ENCODE data around the gene WDR46. TPM values are rescaled to one million over a fixed set of nuclear protein-coding genes. Genes with fewer than 3 reads are reported as not detected.

The WDR46 gene
- total and polyA plus RNA-seq, 2 of the 13 experiments (the other 11 are each of a cell fraction or from before 2014, with no cell fraction given), result 47.4 to 105 TPM

GRCh38 chr6:33248932-33249731, 39.9 kb downstream of the WDR46 start (continued):
- TF ChIP-seq SOX13 (IDR thresholded peaks at IDR 0.05) (no peak), SOX13 (CRISPR knock-in tag; conservative IDR thresholded peaks at IDR 0.05 in 1 of 2, IDR thresholded peaks at IDR 0.05 in 1 of 2) (peak in 1 of 2 experiments; percentile 68; a peak in 3 of 4 replicates), CBFB (CRISPR knock-in tag; IDR thresholded peaks at IDR 0.05) (0 out of 2 replicates have a peak, but pooled peaks have one; percentile 38), RARA (CRISPR knock-in tag; IDR thresholded peaks at IDR 0.05) (peak; percentile 65), ZNF777 (CRISPR knock-in tag; IDR thresholded peaks at IDR 0.05) (no peak), TAF15 (IDR thresholded peaks at IDR 0.05; ENCODE audit: low read depth, low read length, poor library complexity, severe bottlenecking) (no peak), ZFYVE20 (CRISPR knock-in tag; IDR thresholded peaks at IDR 0.05; ENCODE audit: borderline replicate concordance, low read depth) (no peak), TBX3 (IDR thresholded peaks at IDR 0.05; ENCODE audit: borderline replicate concordance) (peak; percentile 52; the same call in 1 of the 2 replicates), ETV6 (CRISPR knock-in tag; conservative IDR thresholded peaks at IDR 0.05) (peak; percentile 24; the same call in 1 of the 2 replicates), JUND (CRISPR knock-in tag; IDR thresholded peaks at IDR 0.05) (no peak), CSRNP1 (CRISPR knock-in tag; IDR thresholded peaks at IDR 0.05) (peak; percentile 86), ZNF772 (CRISPR knock-in tag; IDR thresholded peaks at IDR 0.05) (peak; percentile 94), NRL (CRISPR knock-in tag; IDR thresholded peaks at IDR 0.05; ENCODE audit: borderline replicate concordance) (peak; percentile 45), BCLAF1 (IDR thresholded peaks at IDR 0.05) (no peak), SMARCE1 (IDR thresholded peaks at IDR 0.05; ENCODE audit: borderline replicate concordance) (no peak), ZFP36L1 (CRISPR knock-in tag; IDR thresholded peaks at IDR 0.05) (peak; percentile 27), CHD2 (IDR thresholded peaks at IDR 0.05; ENCODE audit: low read depth, low read length) (no peak), NFIB (CRISPR knock-in tag; IDR thresholded peaks at IDR 0.05; ENCODE audit: borderline replicate concordance) (no peak), RNF2 (conservative IDR thresholded peaks at IDR 0.05; ENCODE audit: low read depth) (0 out of 2 replicates have a peak, but pooled peaks have one; percentile 45), IKZF1 (IDR thresholded peaks at IDR 0.05) (no peak), ZNF83 (CRISPR knock-in tag; IDR thresholded peaks at IDR 0.05; ENCODE audit: borderline replicate concordance) (no peak; the same call in 1 of the 2 replicates), ZNF430 (CRISPR knock-in tag; IDR thresholded peaks at IDR 0.05) (peak; percentile 82)
- TF ChIP-seq, protein P1, sequence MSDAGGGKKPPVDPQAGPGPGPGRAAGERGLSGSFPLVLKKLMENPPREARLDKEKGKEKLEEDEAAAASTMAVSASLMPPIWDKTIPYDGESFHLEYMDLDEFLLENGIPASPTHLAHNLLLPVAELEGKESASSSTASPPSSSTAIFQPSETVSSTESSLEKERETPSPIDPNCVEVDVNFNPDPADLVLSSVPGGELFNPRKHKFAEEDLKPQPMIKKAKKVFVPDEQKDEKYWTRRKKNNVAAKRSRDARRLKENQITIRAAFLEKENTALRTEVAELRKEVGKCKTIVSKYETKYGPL (CRISPR knock-in tag; IDR thresholded peaks at IDR 0.05), result no peak
- TF ChIP-seq, protein P2, sequence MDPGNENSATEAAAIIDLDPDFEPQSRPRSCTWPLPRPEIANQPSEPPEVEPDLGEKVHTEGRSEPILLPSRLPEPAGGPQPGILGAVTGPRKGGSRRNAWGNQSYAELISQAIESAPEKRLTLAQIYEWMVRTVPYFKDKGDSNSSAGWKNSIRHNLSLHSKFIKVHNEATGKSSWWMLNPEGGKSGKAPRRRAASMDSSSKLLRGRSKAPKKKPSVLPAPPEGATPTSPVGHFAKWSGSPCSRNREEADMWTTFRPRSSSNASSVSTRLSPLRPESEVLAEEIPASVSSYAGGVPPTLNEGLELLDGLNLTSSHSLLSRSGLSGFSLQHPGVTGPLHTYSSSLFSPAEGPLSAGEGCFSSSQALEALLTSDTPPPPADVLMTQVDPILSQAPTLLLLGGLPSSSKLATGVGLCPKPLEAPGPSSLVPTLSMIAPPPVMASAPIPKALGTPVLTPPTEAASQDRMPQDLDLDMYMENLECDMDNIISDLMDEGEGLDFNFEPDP (CRISPR knock-in tag; conservative IDR thresholded peaks at IDR 0.05), result no peak
